ENCODE measurements around the gene LRCH1.

LRCH1 gene

GRCh38 chr13:46546084-46546768 lies 6.7 kb upstream of the LRCH1 start:
- Histone ChIP-seq H3K27ac (ENCODE audit: low read length) (no peak overlapping the region), H4K20me1 (ENCODE audit: insufficient read depth, low read length) (no peaks in the 10 kb centered on the region), H3K4me3 (ENCODE audit: low read depth in 1 of 2, low read length in 2 of 2) (no peak overlapping the region), H3K79me2 (ENCODE audit: insufficient read depth, low read length) (no peaks in the 10 kb centered on the region), H3K9me3 (ENCODE audit: insufficient read depth, low read length, severe bottlenecking) (no peaks in the 10 kb centered on the region), H3K27me3 (ENCODE audit: insufficient read depth, low read length, poor library complexity) (no peaks in the 10 kb centered on the region), H3K36me3 (ENCODE audit: insufficient read depth, low read length) (no peaks in the 10 kb centered on the region), H3K4me1 (ENCODE audit: insufficient read depth, low read length) (peaks cover 37% of the 10 kb centered on the region), H3K4me2 (ENCODE audit: insufficient read depth, low read length) (no peak overlapping the region), H3K9ac (ENCODE audit: low read depth, low read length) (no peak overlapping the region), H2AFZ (ENCODE audit: low read depth, low read length) (no peak overlapping the region)
- no peak for TF ChIP-seq CTCF (IDR thresholded peaks at IDR 0.05; ENCODE audit: borderline replicate concordance, extremely low read depth, low read length, poor library complexity, severe bottlenecking)
- no peak for TF ChIP-seq EZH2 (IDR thresholded peaks at IDR 0.05; ENCODE audit: borderline replicate concordance, low read depth, low read length, severe bottlenecking)
- no peak for ATAC-seq (ENCODE audit: insufficient read depth, low read depth)
- no peak for DNase-seq

- no peak for ATAC-seq (ENCODE audit: insufficient read depth, low read depth)
- no peak overlapping the region for H3K9ac ChIP-seq (ENCODE audit: low read depth, low read length)
- peaks cover 34% of the 10 kb centered on the region for H3K79me2 ChIP-seq (ENCODE audit: insufficient read depth, low read length)
- TF ChIP-seq EZH2 (IDR thresholded peaks at IDR 0.05; ENCODE audit: borderline replicate concordance, low read depth, low read length, severe bottlenecking) (no peak), CTCF (IDR thresholded peaks at IDR 0.05; ENCODE audit: borderline replicate concordance, extremely low read depth, low read length, poor library complexity, severe bottlenecking) (no peak)
- no peaks in the 10 kb centered on the region for H3K9me3 ChIP-seq (ENCODE audit: insufficient read depth, low read length, severe bottlenecking)
- peaks cover 7% of the 10 kb centered on the region; the same call in 1 of the 2 replicates for H4K20me1 ChIP-seq (ENCODE audit: insufficient read depth, low read length)
- peak overlapping the region; percentile 50 for H3K27ac ChIP-seq (ENCODE audit: low read length)
- no peak for DNase-seq
- H3K36me3 ChIP-seq (ENCODE audit: insufficient read depth, low read length) = peaks cover 7% of the 10 kb centered on the region; the same call in 1 of the 2 replicates
- peaks cover 51% of the 10 kb centered on the region for H3K4me1 ChIP-seq (ENCODE audit: insufficient read depth, low read length)
- H3K4me2 ChIP-seq (ENCODE audit: insufficient read depth, low read length) = no peak overlapping the region
- H2AFZ ChIP-seq (ENCODE audit: low read depth, low read length) = no peak overlapping the region
- no peaks in the 10 kb centered on the region for H3K27me3 ChIP-seq (ENCODE audit: insufficient read depth, low read length, poor library complexity)
- H3K4me3 ChIP-seq (ENCODE audit: low read depth in 1 of 2, low read length in 2 of 2) = no peak overlapping the region
These were observed 2.1 kb upstream of the LRCH1 start for GRCh38 chr13:46550822-46551221.

- peaks cover 59% of the 10 kb centered on the region for H3K4me1 ChIP-seq (ENCODE audit: insufficient read depth, low read length)
- H3K4me2 ChIP-seq (ENCODE audit: insufficient read depth, low read length) = peak overlapping the region; percentile 80
- peaks cover 14% of the 10 kb centered on the region; the same call in 1 of the 2 replicates for H4K20me1 ChIP-seq (ENCODE audit: insufficient read depth, low read length)
- peak overlapping the region in 1 of 2 experiments; percentile 91; a peak in 2 of 4 replicates for H3K4me3 ChIP-seq (ENCODE audit: low read depth in 1 of 2, low read length in 2 of 2)
- peak; percentile 51 for DNase-seq
- peak overlapping the region; percentile 85; the same call in 1 of the 2 replicates for H3K27ac ChIP-seq (ENCODE audit: low read length)
- peak overlapping the region; percentile 88 for H2AFZ ChIP-seq (ENCODE audit: low read depth, low read length)
- TF ChIP-seq CTCF (IDR thresholded peaks at IDR 0.05; ENCODE audit: borderline replicate concordance, extremely low read depth, low read length, poor library complexity, severe bottlenecking) (peak; percentile 79), EZH2 (IDR thresholded peaks at IDR 0.05; ENCODE audit: borderline replicate concordance, low read depth, low read length, severe bottlenecking) (no peak)
- ATAC-seq (ENCODE audit: insufficient read depth, low read depth) = no peak
- H3K9ac ChIP-seq (ENCODE audit: low read depth, low read length) = peak overlapping the region; percentile 95
- no peaks in the 10 kb centered on the region for H3K27me3 ChIP-seq (ENCODE audit: insufficient read depth, low read length, poor library complexity)
- H3K79me2 ChIP-seq (ENCODE audit: insufficient read depth, low read length) = peaks cover 42% of the 10 kb centered on the region
- peaks cover 7% of the 10 kb centered on the region; the same call in 1 of the 2 replicates for H3K36me3 ChIP-seq (ENCODE audit: insufficient read depth, low read length)
- H3K9me3 ChIP-seq (ENCODE audit: insufficient read depth, low read length, severe bottlenecking) = no peaks in the 10 kb centered on the region
These were observed 1.3 kb upstream of the LRCH1 start for GRCh38 chr13:46551410-46552302.
